A673 (cell line): ENCODE results near the gene CAPG. TPM values are rescaled to one million over a fixed set of nuclear protein-coding genes. Genes with fewer than 3 reads are reported as not detected.

ENCODE experiments used
- BruUV-seq: library from RNA; stranded (reverse); fragments of 400-500 nt; replicated peaks from 2 replicates; lab custom pipeline; 2021; lab: Mats Ljungman, UMichigan
- CTCF ChIA-PET: fragments of 300-600 bp; sonication (Branson Sonifier 250); formaldehyde crosslinking; loops from one replicate; lab custom pipeline; 2022; ENCODE audit warnings: antibody characterized with exemption; lab: Charles Lee
- POLR2A ChIA-PET: fragments of 300-600 bp; sonication (Branson Sonifier 250); formaldehyde crosslinking; loops from one replicate; lab custom pipeline; 2022; ENCODE audit warnings: antibody characterized with exemption; ENCODE audit not compliant: low non-redundant PET; lab: Charles Lee
- DNase-seq: peaks from one replicate; pipeline ENCODE4 v3.0.0-alpha.2; 2015; ENCODE audit warnings: low spot score
- H3K27ac ChIP-seq: fragments of 200-600 bp; sonication (generic); 2 replicates; pipeline ENCODE4 v1.5.1; 2016; ENCODE audit warnings: mixed run types, low read depth, mild to moderate bottlenecking, mixed read lengths, antibody characterized with exemption, low read length; ENCODE audit not compliant: poor library complexity, severe bottlenecking
- H3K27me3 ChIP-seq: fragments of 200-600 bp; sonication (generic); replicated peaks from 2 replicates; pipeline ENCODE4 v1.6.1; 2017; ENCODE audit warnings: mixed run types, low read depth, mild to moderate bottlenecking, mixed read lengths, antibody characterized with exemption, low read length; ENCODE audit not compliant: insufficient read depth, poor library complexity
- H3K36me3 ChIP-seq: fragments of 200-600 bp; sonication (generic); 2 replicates; pipeline ENCODE4 v1.6.1; 2016; ENCODE audit warnings: mixed run types, mild to moderate bottlenecking, mixed read lengths, antibody characterized with exemption, low read length; ENCODE audit not compliant: insufficient read depth, poor library complexity, severe bottlenecking
- H3K4me1 ChIP-seq: fragments of 200-600 bp; sonication (generic); 2 replicates; pipeline ENCODE4 v1.6.1; 2017; ENCODE audit warnings: mixed run types, mild to moderate bottlenecking, mixed read lengths, antibody characterized with exemption, low read length; ENCODE audit not compliant: insufficient read depth, poor library complexity, severe bottlenecking
- H3K4me3 ChIP-seq: fragments of 200-600 bp; sonication (generic); 2 replicates; pipeline ENCODE4 v1.5.1; 2016; ENCODE audit warnings: low read depth, mixed run types, mild to moderate bottlenecking, mixed read lengths, low read length; ENCODE audit not compliant: poor library complexity, severe bottlenecking
- H3K9me3 ChIP-seq: fragments of 200-600 bp; sonication (generic); 2 replicates; pipeline ENCODE4 v1.6.1; 2016; ENCODE audit warnings: mixed run types, low read depth, mild to moderate bottlenecking, mixed read lengths, antibody characterized with exemption, low read length; ENCODE audit not compliant: poor library complexity, severe bottlenecking
- CTCF ChIP-seq: fragments of 300-800, 200-600 bp; sonication (generic); conservative IDR thresholded peaks from 2 replicates; pipeline ENCODE4 v1.5.1; 2017; ENCODE audit warnings: low read depth, mild to moderate bottlenecking, antibody characterized with exemption, low read length, moderate library complexity, mixed read lengths
- EZH2 ChIP-seq: fragments of 200-600 bp; sonication (generic); IDR thresholded peaks from 2 replicates; pipeline ENCODE4 v1.6.1; 2017; ENCODE audit warnings: borderline replicate concordance, low read depth, mild to moderate bottlenecking, mixed read lengths, antibody characterized with exemption, low read length; ENCODE audit not compliant: poor library complexity, severe bottlenecking
- intact Hi-C: fragments of 100-400 bp; cut with micrococcal nuclease; formaldehyde crosslinking; loops from one replicate; pipeline ENCODE4 v1.10.0; 2022; ENCODE audit not compliant: unreplicated experiment
- total RNA-seq: library from RNA; stranded (reverse); gene quantifications from 2 replicates; pipeline ENCODE4 v1.2.3, GENCODE V29; 2021

The CAPG gene
- total RNA-seq, 1 experiment from 2014 or later = 156 TPM

GRCh38 chr2:85419009-85419675, 9.0 kb upstream of the CAPG start:
- H3K36me3 ChIP-seq = no peaks in the 10 kb centered on the region
- TF ChIP-seq EZH2 (no peak), CTCF (no peak)
- no peaks in the 10 kb centered on the region for H3K27me3 ChIP-seq
- no peaks in the 10 kb centered on the region for H3K9me3 ChIP-seq
- DNase-seq = no peak
- intact Hi-C loops = no loop called here
- peaks cover 28% of the 10 kb centered on the region for H3K4me1 ChIP-seq
- ChIA-PET CTCF (interaction anchor here (0.5 to 3.6 kb wide), 2 partner anchors 133 to 168 kb away, joined by 3 to 28 read pairs; no protein-coding TSS in a partner anchor), POLR2A (interaction anchor here (0.6 to 1.3 kb wide), 4 partner anchors 120 to 130 kb away, joined by 3 to 9 read pairs (median 4); no protein-coding TSS in a partner anchor)
- TSS peak; percentile 77 for BruUV-seq
- peak overlapping the region; percentile 97 for H3K27ac ChIP-seq
- H3K4me3 ChIP-seq = peak overlapping the region; percentile 64

GRCh38 chr2:85418132-85419008, 8.2 kb upstream of the CAPG start, which contains the start of gene SH2D6:
Gene SH2D6, plus strand, starts transcription at chr2:85418714. Its CDS starts 10,752 bp downstream, at chr2:85429466.
- DNase-seq = peak; percentile 90
- ChIA-PET CTCF (interaction anchor here (0.5 to 3.6 kb wide), 2 partner anchors 133 to 169 kb away, joined by 3 to 28 read pairs; no protein-coding TSS in a partner anchor), POLR2A (interaction anchor here (0.6 to 1.3 kb wide), 2 partner anchors 120 to 122 kb away, joined by 3 to 4 read pairs; no protein-coding TSS in a partner anchor)
- intact Hi-C loops = no loop called here
- Histone ChIP-seq H3K27ac (peak within 1 kb of the TSS; percentile 97), H3K4me1 (peaks cover 36% of the 10 kb centered on the region), H3K36me3 (no peaks in the 10 kb centered on the region), H3K4me3 (peak within 1 kb of the TSS; percentile 64), H3K27me3 (no peaks in the 10 kb centered on the region), H3K9me3 (no peaks in the 10 kb centered on the region)
- TF ChIP-seq EZH2 (no peak), CTCF (no peak)
- no TSS peak for BruUV-seq

- no TSS peak for BruUV-seq
- peaks cover 43% of the 10 kb centered on the region for H3K4me1 ChIP-seq
- intact Hi-C loops = no loop called here
- H3K27me3 ChIP-seq = no peaks in the 10 kb centered on the region
- ChIA-PET POLR2A (no interaction called here), CTCF (no interaction called here)
- no peaks in the 10 kb centered on the region for H3K9me3 ChIP-seq
- TF ChIP-seq CTCF (no peak), EZH2 (no peak)
- no peak overlapping the region for H3K27ac ChIP-seq
- no peaks in the 10 kb centered on the region for H3K36me3 ChIP-seq
- no peak for DNase-seq
- H3K4me3 ChIP-seq = no peak overlapping the region
Measured at GRCh38 chr2:85415980-85416650, 5.9 kb upstream of the CAPG start.
